Fibroblast of lung (primary cell): ENCODE measurements around the gene FBLN1. TPM values are rescaled to one million over a fixed set of nuclear protein-coding genes. Genes with fewer than 3 reads are reported as not detected.
A peak's percentile ranks its signal among the peaks of the same experiment; 100 is the strongest.

ENCODE experiments used
- DNase-seq, 2 donors: peaks; one replicate each; pipeline versions ENCODE4 v3.0.0 to v3.0.0-alpha.2; 2010; ENCODE audit warnings: low read depth in 2 of 2
- H2AFZ ChIP-seq: 2 replicates; pipeline ENCODE4 v1.5.1; 2012; ENCODE audit warnings: low read length, control low read depth, inconsistent platforms
- H3K27ac ChIP-seq: 2 replicates; pipeline ENCODE4 v1.5.1; 2011; ENCODE audit warnings: low read length, control low read depth; ENCODE audit not compliant: insufficient read depth
- H3K27me3 ChIP-seq: 2 replicates; pipeline ENCODE4 v1.5.1; 2011; ENCODE audit warnings: mild to moderate bottlenecking, low read length; ENCODE audit not compliant: control insufficient read depth, insufficient read depth
- H3K36me3 ChIP-seq: 2 replicates; pipeline ENCODE4 v1.5.1; 2011; ENCODE audit warnings: low read length; ENCODE audit not compliant: control insufficient read depth, insufficient read depth
- H3K4me1 ChIP-seq: 2 replicates; pipeline ENCODE4 v1.5.1; 2011; ENCODE audit warnings: low read length; ENCODE audit not compliant: control insufficient read depth, insufficient read depth; ENCODE audit errors: extremely low read depth
- H3K4me2 ChIP-seq: 2 replicates; pipeline ENCODE4 v1.5.1; 2011; ENCODE audit warnings: low read length, control low read depth; ENCODE audit not compliant: insufficient read depth; ENCODE audit errors: extremely low read depth
- H3K4me3 ChIP-seq, 4 experiments: fragments of 200-600 bp in 1 of 4; sonication (generic) in 1 of 4; replicated peaks in 1 of 4; 2 replicates each; pipeline ENCODE4 v1.5.1; 2011 to 2016; ENCODE audit warnings: low read length in 4 of 4, low read depth in 3 of 4, mild to moderate bottlenecking in 3 of 4, control low read depth in 2 of 4, inconsistent platforms in 1 of 4, mixed read lengths in 1 of 4; ENCODE audit not compliant: insufficient read depth in 1 of 4; ENCODE audit errors: control extremely low read depth in 1 of 4
- H3K79me2 ChIP-seq: 2 replicates; pipeline ENCODE4 v1.5.1; 2012; ENCODE audit warnings: mild to moderate bottlenecking, low read length, inconsistent platforms; ENCODE audit not compliant: control insufficient read depth, insufficient read depth
- H3K9ac ChIP-seq: 2 replicates; pipeline ENCODE4 v1.5.1; 2011; ENCODE audit warnings: mild to moderate bottlenecking, low read length, control low read depth; ENCODE audit not compliant: insufficient read depth
- H3K9me3 ChIP-seq: 2 replicates; pipeline ENCODE4 v1.5.1; 2012; ENCODE audit warnings: low read depth, low read length; ENCODE audit not compliant: control insufficient read depth, insufficient read depth
- H4K20me1 ChIP-seq: 2 replicates; pipeline ENCODE4 v1.5.1; 2011; ENCODE audit warnings: low read length; ENCODE audit not compliant: control insufficient read depth, insufficient read depth; ENCODE audit errors: extremely low read depth
- EZH2 ChIP-seq: IDR thresholded peaks from 2 replicates; pipeline ENCODE4 v1.5.1; 2012; ENCODE audit warnings: low read length, control low read depth, mild to moderate bottlenecking; ENCODE audit errors: missing control alignments
- polyA plus RNA-seq, 2 donors: library from polyadenylated mRNA; depleted of rRNA in 1 of 2; stranded (reverse) in 1 of 2; unstranded in 1 of 2; fragments of >200 nt; gene quantifications; 2 replicates each; pipeline ENCODE4 v1.2.1, GENCODE V29; 2011 to 2012; ENCODE audit warnings: missing spikeins in 1 of 2
- total RNA-seq: library from RNA; depleted of rRNA; stranded (reverse); fragments of >200 nt; gene quantifications from 2 replicates; pipeline ENCODE4 v1.2.1, GENCODE V29; 2014
- TF ChIP-seq, protein P1 (sequence below), 2 donors: IDR thresholded peaks in 1 of 2; conservative IDR thresholded peaks in 1 of 2; 1 replicate in 1 of 2; 2 replicates in 1 of 2; pipeline ENCODE4 v1.5.1; 2011 to 2012; ENCODE audit warnings: low read length in 2 of 2, control low read depth in 1 of 2, inconsistent platforms in 1 of 2, low read depth in 1 of 2, mild to moderate bottlenecking in 1 of 2

FBLN1 gene
- total and polyA plus RNA-seq, 2 donors (not counting 1 experiment from before 2014, with no cell fraction given) = 134 to 270 TPM

DNA sequence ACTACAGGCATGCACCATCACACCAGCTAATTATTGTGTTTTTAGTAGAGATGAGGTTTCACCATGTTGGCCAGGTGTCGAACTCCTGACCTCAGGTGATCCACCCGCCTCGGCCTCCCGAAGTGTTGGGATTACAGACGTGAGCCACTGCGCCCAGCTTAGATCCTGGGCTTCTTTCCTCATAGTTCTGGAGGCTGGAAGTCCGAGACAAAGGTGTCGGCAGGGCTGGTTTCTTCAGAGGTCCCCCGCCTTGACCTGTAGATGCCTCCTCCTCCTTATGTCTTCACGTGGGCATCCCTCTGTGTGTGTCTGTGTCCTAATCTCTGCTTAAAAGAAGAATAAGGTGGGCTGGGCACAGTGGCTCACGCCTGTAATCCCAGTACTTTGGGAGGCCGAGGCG is 44.2 kb upstream of the FBLN1 start:
- no peak overlapping the region for H3K4me2 ChIP-seq
- H3K9ac ChIP-seq = no peak overlapping the region
- H3K36me3 ChIP-seq = no peaks in the 10 kb centered on the region
- no peak overlapping the region for H2AFZ ChIP-seq
- no peak for TF ChIP-seq EZH2
- H3K4me3 ChIP-seq = no peak overlapping the region
- H3K9me3 ChIP-seq = no peaks in the 10 kb centered on the region
- H3K27me3 ChIP-seq = no peaks in the 10 kb centered on the region
- DNase-seq = no peak
- peaks cover 4% of the 10 kb centered on the region for H3K4me1 ChIP-seq
- no peaks in the 10 kb centered on the region for H4K20me1 ChIP-seq
- H3K27ac ChIP-seq = no peak overlapping the region
- no peaks in the 10 kb centered on the region for H3K79me2 ChIP-seq

DNA sequence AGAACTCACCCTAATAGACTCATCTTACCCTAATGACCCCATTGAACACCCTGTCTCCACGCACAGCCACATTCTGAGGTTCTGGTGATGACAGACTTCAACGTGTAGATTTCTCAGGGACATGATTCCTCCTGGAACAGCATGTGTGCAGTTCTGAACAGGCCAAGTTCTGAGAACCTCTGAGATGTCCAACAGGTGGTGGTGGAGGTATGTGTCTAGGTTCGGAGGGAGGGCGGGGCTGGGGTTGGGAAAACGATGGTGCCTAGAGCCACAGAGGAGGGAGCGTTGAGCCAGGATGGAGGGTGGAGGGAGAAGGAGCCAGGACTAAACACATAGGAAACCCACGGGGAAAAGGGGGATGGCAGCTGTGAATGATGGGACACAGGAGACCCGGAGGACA is 43.4 kb upstream of the FBLN1 start:
- Histone ChIP-seq H3K4me3 (no peak overlapping the region), H3K27ac (no peak overlapping the region), H3K36me3 (no peaks in the 10 kb centered on the region), H4K20me1 (no peaks in the 10 kb centered on the region), H3K9ac (no peak overlapping the region), H3K4me1 (peaks cover 4% of the 10 kb centered on the region), H3K9me3 (no peaks in the 10 kb centered on the region), H2AFZ (no peak overlapping the region), H3K4me2 (no peak overlapping the region), H3K79me2 (no peaks in the 10 kb centered on the region), H3K27me3 (no peaks in the 10 kb centered on the region)
- DNase-seq = no peak
- TF ChIP-seq, protein P1, sequence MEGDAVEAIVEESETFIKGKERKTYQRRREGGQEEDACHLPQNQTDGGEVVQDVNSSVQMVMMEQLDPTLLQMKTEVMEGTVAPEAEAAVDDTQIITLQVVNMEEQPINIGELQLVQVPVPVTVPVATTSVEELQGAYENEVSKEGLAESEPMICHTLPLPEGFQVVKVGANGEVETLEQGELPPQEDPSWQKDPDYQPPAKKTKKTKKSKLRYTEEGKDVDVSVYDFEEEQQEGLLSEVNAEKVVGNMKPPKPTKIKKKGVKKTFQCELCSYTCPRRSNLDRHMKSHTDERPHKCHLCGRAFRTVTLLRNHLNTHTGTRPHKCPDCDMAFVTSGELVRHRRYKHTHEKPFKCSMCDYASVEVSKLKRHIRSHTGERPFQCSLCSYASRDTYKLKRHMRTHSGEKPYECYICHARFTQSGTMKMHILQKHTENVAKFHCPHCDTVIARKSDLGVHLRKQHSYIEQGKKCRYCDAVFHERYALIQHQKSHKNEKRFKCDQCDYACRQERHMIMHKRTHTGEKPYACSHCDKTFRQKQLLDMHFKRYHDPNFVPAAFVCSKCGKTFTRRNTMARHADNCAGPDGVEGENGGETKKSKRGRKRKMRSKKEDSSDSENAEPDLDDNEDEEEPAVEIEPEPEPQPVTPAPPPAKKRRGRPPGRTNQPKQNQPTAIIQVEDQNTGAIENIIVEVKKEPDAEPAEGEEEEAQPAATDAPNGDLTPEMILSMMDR (conservative IDR thresholded peaks at IDR 0.05 in 1 of 2, IDR thresholded peaks at IDR 0.05 in 1 of 2; ENCODE audit: low read depth in 1 of 2, low read length in 2 of 2) = no peak

DNA sequence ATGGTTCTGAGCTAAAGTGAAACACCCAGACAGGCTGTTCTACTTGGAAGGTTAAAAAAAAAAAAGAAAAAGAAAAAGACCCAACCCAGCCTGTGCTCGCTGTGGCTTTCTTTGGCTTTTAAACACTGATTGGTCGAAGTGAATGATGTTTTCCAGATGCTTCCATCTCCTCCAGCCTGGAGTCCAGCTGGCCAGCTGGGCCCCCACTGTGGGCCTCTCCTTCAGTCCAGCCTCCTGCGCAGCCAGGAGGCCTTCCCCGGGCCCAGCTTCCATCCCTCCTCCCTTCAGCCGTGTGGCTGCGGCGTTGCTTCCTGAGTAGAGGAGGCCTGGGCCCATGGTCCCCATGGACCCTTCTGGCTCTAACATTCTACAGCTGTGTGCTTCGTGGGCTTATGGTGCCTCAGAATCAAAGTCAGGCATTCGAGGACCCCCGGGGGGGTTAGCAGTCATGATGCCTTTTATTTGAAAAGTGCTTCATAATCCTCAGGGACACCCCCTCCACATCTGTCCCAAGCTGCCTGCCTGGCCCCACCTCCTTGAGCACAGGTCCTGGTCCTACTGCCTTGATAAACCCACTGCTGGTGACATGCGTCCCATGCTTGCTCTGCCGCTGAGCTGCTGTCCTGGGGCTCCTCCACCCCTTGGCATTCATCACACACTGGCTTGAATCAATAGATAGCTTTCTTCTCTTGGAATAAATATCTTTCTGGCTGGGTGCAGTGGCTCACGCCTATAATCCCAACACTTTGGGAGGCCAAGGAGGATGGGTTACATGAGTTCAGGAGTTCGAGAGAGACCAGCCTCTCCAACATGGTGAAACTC is 42.2 kb upstream of the FBLN1 start:
- no peaks in the 10 kb centered on the region for H3K79me2 ChIP-seq
- no peak overlapping the region for H3K27ac ChIP-seq
- H2AFZ ChIP-seq = no peak overlapping the region
- H3K9ac ChIP-seq = no peak overlapping the region
- H3K4me2 ChIP-seq = no peak overlapping the region
- H3K36me3 ChIP-seq = no peaks in the 10 kb centered on the region
- H3K4me3 ChIP-seq = no peak overlapping the region
- TF ChIP-seq, protein P1 (conservative IDR thresholded peaks at IDR 0.05 in 1 of 2, IDR thresholded peaks at IDR 0.05 in 1 of 2; ENCODE audit: low read depth in 1 of 2, low read length in 2 of 2) = no peak
- no peak for TF ChIP-seq EZH2
- no peaks in the 10 kb centered on the region for H3K27me3 ChIP-seq
- peaks cover 4% of the 10 kb centered on the region for H3K4me1 ChIP-seq
- peak in 1 of 2 donors; percentile 96 for DNase-seq
- H4K20me1 ChIP-seq = no peaks in the 10 kb centered on the region
- H3K9me3 ChIP-seq = no peaks in the 10 kb centered on the region
